Left kidney (tissue), 2 donors: ENCODE data around the gene DCHS2. TPM values are rescaled to one million over a fixed set of nuclear protein-coding genes. Genes with fewer than 3 reads are reported as not detected.
"Not testable (repeated sequence)": the region's sequence is repeated elsewhere in the genome, so short reads cannot be mapped to it uniquely, and the experiment has no call there.

Experiments used
- DNase-seq: peaks from one replicate; pipeline ENCODE4 v3.0.0-alpha.2; 2013
- polyA plus RNA-seq: library from polyadenylated mRNA; unstranded; fragments of 120-200 nt; gene quantifications from one replicate; pipeline ENCODE4 v1.2.1, GENCODE V29; 2013; ENCODE audit not compliant: insufficient read length

Gene DCHS2
- polyA plus RNA-seq, 1 donor: 8.4 TPM

- no peak for DNase-seq
Measured at GRCh38 chr4:154317201-154317999, 174.2 kb downstream of the DCHS2 start.

- no peak for DNase-seq
Measured at GRCh38 chr4:154315741-154316140, 175.9 kb downstream of the DCHS2 start.

- peak; percentile 22 for DNase-seq
Measured at GRCh38 chr4:154314248-154314647, 177.4 kb downstream of the DCHS2 start.

GRCh38 chr4:154313004-154313585 lies 178.5 kb downstream of the DCHS2 start:
- DNase-seq: no peak

- DNase-seq: no peak
Measured at GRCh38 chr4:154312246-154312645, 179.4 kb downstream of the DCHS2 start.

DNA sequence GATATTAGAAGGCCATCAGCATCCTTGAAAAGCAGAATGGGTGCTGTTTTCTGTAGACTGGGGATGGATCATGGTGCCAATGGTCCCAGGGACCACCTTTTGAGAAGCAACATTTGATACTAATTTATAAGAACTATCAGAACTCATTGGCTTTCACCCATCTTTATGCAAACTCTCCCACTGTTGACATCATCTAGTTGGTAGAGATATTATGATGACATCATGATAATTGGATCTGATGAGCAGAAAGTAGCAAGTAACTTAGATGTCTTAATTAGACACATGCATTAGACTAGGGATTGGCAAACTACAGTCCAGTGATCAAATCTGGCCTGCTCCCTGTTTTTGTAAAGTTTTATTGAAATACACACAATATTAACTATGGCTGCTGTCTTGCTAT lies 181.0 kb downstream of the DCHS2 start:
- DNase-seq: no peak

- DNase-seq: no peak
Measured at GRCh38 chr4:154308207-154308606, 183.4 kb downstream of the DCHS2 start.

DNA sequence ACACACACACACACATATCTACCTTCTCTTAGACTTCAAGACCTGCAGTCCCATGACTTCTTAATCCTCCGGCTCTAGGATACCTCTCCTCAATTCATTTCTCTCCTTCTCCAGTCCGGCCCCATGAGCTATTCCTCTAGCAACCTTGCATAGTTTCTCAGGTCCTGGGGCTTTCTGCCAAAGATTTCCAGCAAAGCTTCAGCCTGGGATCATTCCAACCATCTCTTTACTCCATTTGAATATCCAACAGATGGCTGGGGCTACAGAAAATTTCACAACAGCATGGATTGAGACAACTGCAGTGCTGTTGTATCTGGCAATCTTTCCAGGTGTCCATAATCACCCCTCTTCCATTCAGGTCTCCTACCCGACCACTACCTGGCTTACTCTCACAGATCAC lies 184.1 kb downstream of the DCHS2 start:
- DNase-seq: no peak

DNA sequence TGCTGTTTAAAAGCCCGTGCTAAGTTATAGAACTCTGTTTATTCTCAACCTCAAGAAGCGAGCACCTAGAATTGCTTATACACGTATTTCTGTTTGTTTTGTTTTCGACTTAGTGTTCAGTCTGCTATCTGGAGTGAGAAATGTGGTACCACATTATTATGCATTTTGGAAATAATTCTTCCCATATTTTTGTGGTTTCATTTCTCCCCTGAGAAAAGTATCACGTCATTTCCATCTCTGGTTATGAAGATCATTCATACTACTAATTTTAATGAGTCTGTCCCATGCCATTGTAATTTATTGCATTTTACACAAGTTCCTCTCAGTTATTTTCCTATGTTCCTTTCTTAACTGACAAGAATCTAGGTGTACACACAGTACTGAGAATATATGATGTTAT lies 186.0 kb downstream of the DCHS2 start:
- no peak for DNase-seq

- DNase-seq: no peak
Measured at GRCh38 chr4:154304679-154305078, 186.9 kb downstream of the DCHS2 start.

DNA sequence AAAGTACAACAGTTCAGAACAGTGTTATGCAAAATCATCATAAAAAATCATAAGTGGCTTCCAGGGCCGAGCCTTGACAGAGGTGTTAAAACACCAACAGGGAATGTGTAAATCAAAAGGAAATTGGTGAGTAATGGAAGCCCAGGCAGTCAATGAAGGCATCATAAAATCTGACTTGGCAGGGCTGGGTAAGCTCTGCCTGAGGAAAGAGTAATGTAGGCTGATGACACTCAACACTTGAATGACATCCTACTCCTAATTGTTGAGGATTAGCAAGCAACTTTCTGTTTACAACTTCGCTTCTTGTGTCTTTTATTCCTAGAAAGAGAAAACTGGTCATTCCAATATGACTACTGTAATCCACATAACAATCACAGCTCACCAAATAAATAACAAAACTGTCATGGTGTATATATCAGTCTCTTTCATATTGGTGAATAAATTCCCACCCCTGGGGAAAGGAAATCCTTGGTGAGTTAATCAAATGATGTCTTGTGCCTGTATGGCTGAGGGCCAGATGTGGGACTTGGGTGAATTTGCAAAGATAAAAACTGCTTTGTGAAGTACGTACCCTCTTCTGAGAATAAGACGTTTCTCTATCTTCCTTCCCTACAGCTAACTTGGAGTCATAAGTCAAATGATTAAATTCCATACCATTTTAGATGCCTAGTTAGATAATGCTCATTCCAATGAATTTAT lies 196.8 kb downstream of the DCHS2 start:
- DNase-seq: no peak

DNA sequence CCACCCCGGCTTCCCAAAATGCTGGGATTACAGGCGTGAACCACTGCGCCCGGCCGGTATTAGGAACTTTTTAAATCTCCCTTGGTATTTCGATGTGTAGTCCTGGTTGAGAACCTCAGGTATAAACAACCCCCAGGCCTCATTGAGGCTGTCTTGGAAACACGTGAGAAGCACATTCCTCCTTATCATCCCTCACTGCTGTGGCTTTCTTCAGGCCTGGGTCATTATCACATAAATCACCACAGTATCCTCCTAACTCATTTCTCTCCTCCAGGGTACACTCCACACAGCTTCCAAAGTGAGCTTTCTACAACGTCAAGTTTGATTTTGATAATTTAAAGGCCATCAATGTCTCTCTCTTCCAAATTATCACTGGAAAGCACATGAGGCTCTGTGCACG lies 198.2 kb downstream of the DCHS2 start:
- DNase-seq: no peak

GRCh38 chr4:154292589-154292988 lies 199.0 kb downstream of the DCHS2 start:
- DNase-seq: no peak

GRCh38 chr4:154277172-154277571 lies 214.4 kb downstream of the DCHS2 start:
- DNase-seq: no peak

DNA sequence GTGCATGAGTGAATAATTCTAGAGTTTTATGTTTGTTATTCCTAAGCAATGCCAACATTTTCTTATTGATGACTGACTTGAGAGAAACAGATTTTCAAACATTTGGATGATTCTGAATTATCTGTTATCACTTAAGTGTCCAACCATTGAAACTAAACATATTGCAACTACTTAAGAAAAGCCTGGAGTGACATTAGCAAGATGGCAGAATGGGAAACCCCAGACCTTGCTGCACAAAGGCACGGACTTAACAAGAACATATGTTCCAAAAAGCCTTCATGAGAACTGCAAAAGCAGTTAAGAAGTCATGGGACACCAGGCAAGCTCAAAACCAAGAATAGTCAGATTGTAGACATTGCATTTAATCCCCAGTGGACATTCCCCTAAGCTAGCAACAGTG lies 215.1 kb downstream of the DCHS2 start:
- no peak for DNase-seq

DNA sequence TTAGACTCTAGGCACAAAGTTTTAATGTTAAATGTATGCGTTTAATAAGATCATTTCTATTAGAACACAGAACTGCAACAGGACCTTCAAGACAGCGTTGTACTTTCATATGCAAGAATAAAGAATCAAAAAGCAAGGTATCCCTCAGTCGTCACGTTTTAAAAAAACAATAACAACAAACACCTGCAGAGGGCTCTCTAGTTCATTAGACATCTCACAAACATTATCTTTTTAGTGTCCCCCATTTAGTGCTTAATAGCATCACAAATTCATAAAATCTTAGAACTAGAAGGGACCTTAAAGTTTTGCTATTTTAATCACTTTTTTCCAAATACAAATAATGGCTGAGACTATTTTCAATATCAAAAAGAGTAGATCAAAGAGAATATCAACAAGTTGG lies 236.6 kb downstream of the DCHS2 start:
- no peak for DNase-seq

- no peak for DNase-seq
Measured at GRCh38 chr4:154234576-154234975, 257.0 kb downstream of the DCHS2 start.

DNA sequence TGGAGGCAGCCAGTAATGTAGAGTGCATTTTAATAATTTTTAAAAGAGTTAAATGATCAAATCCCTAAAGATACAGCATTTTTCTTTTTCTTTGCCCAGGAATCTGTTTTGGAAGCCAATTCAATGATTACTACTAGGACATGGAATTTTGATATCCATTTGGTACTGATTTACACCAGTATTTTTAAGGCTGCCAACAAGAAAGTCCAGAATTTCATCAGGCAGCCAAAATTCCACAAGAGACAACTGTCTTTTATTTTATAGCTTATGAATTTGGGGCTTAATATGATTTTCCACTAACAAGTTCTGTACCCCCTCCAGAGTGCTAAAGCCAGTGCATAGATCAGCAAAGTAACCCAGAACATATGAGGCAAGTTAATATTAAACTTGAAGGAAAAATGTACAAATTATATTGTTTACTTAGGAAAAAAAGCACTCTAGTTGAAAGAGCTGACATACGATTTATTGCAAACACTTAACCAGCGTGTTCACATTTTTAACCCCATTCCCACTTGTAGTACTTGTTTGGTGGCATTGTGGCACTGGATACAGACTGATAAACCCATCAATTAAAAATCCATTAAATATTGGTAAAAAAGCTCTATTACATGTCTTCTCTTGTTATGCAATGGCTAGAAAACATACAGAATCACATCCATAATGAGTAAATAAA lies 259.7 kb downstream of the DCHS2 start:
- no peak for DNase-seq

DNA sequence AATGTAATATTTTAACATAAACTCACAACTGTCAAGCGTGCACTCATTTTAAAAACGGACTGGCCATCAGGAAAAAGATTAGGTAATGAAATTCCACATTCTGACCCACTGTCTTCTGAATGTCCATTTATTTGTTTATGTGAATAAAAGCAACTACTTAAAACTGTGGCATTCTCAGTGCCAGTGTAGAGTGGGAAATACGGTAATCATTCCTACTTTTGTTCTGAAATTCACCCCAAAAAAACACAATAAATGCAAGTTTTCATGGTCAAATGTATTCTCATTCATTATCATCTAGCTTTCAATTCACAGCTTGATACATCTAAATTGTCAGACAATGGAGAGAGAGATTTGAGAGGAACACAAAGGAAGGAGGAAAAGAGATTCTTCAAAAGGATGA lies 260.9 kb downstream of the DCHS2 start:
- no peak for DNase-seq

DNA sequence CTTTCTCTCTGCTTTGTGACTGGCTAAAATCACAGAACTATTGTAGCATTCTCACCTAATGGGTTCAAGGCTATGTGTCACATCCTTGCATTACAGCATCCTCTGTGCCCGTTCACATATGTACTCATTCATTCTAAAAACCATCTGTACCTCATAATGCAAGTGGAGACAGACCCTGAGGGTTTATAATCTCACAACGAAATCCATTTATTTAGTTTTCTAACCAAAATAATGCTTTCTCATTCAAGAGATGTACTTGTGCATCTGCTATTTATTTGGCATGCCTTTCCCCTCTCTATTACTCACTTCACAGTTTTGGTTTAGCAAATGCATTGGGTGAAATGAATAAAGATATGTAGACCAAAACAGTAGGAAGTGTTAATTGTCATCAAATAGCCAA lies 261.5 kb downstream of the DCHS2 start:
- no peak for DNase-seq

DNA sequence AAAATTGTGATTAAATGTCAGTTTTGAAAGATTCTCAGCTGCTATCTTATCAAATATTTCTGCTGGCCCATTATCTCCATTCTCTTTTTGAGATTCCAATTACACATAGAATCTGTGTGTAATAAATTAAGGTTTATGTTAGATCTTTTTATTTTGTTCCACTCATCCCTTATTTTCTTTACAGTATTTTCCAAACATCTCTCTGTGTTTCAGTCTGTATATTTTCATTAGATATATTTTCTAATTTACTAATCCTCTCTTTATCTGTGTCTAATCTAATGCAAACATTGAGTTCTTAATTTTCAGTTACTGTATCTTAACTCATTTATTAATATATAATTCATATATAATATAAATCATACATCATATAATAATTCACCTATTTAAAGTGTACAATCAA lies 268.7 kb downstream of the DCHS2 start:
- DNase-seq: no peak

DNA sequence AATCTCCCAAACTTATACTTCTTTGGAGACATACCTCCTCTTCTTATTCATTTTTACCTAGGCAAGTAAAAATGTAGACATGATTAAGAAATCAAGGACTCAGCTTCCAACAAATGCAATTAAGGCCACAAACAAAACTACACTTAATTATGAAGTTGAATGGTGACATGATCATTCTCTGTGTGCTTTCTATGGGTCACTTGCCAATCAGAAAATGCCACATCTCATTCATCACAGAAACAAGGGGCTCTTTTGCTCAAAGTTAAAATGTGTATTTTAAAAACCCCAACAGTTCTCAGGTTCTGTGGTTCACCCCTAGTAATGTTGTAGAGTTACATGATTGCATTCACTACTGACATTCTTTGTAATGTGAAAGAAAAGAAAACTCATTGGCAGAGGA lies 273.5 kb downstream of the DCHS2 start:
- no peak for DNase-seq

- DNase-seq: not testable (repeated sequence)
Measured at GRCh38 chr4:154217384-154217783, 274.2 kb downstream of the DCHS2 start.
